ENCODE data around the gene XDH. TPM values are rescaled to one million over a fixed set of nuclear protein-coding genes. Genes with fewer than 3 reads are reported as not detected.

Gene XDH
- polyA plus RNA-seq, 3 donors = 0.12 to 0.47 (median 0.17) TPM

DNA sequence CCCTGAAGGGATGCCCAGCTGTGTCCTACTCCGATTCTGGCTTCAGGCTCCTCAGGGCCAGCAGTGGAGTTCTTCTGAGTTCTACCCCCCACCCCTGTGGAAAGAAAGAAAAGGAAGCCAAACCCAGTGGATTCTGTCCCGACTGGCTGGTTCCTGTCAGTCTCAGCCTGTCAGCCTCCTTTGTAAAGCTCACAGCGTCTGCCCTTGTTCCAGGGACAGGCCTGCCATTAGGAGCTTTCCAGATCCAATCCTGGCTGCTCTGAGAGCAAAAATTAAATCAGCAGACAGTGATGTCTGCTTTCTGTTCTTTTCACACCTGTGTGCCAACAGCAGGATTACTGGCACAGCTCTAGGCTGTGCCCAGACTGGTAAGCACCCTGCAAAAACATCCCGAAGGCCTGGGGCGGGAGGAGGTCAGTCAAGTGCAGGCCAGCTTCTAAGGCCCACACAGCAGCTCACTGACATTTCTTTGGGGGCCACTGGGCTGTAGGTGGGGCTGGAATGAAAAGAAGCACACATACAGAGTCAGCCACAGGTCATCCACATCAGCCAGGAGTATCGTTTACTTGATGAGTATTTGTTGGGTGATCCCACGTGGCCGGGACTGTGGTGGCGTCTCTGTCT is 111.5 kb downstream of the XDH start:
- DNase-seq (ENCODE audit: extremely low read depth in 1 of 11, low read depth in 9 of 11, low spot score in 4 of 11) = no peak

DNA sequence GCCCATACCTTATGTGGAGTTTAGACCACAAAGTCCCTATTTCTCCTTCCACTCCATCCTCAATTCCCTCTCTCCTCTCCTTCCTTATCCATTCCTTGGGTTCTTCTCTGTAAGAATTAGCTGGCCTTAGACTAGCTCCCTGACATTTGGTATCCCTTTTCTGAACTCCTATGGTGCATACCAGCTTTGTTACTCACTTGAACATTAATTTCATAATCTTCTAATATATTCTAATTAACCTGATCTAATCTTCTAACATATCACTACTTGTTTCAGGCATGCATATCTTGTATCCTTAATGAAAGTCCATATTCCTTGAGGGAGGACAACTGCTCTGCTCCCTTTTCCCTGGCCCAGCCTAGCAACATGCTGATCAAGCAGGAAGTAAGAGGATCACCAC is 114.2 kb downstream of the XDH start:
- no peak for DNase-seq (ENCODE audit: extremely low read depth in 1 of 11, low read depth in 9 of 11, low spot score in 4 of 11)

DNA sequence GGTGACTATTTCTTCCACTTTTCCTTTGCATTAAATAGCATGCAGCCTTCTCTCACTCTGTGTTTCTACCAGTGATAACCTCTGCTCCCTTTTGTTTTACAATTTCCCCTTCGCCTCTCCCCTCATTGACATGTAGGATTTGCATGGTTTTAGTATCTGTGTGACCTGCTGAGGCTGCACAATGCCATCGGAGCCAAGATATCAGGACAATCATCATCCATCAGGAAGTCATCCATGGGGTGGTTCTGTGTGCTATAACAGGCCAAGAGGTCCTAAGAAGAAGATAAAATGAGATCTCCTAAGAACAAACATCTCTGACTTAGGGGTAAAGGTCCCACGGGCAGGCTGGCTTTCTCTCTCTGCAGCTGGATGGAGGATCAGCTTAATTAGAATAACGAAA is 115.0 kb downstream of the XDH start:
- DNase-seq (ENCODE audit: extremely low read depth in 1 of 11, low read depth in 9 of 11, low spot score in 4 of 11) = no peak

DNA sequence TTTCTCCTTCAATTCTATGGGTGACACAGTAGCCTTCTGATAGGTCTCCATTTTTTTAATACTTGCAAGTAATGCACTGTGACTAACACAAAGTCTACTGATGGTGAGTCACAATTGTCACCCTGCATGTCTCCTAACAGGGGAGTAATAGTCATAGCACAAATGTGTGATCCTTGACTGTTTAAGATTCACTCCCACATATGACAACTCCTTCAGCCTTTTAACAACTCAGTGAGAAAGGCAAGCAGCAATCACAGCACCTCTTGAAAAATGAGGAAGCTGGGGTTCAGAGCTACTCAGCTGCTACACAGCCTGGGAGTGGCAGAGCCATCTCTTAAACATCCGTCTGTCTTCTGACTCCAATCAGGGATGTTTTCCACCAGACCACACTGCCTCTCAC is 116.8 kb downstream of the XDH start:
- DNase-seq (ENCODE audit: extremely low read depth in 1 of 11, low read depth in 9 of 11, low spot score in 4 of 11) = no peak

DNA sequence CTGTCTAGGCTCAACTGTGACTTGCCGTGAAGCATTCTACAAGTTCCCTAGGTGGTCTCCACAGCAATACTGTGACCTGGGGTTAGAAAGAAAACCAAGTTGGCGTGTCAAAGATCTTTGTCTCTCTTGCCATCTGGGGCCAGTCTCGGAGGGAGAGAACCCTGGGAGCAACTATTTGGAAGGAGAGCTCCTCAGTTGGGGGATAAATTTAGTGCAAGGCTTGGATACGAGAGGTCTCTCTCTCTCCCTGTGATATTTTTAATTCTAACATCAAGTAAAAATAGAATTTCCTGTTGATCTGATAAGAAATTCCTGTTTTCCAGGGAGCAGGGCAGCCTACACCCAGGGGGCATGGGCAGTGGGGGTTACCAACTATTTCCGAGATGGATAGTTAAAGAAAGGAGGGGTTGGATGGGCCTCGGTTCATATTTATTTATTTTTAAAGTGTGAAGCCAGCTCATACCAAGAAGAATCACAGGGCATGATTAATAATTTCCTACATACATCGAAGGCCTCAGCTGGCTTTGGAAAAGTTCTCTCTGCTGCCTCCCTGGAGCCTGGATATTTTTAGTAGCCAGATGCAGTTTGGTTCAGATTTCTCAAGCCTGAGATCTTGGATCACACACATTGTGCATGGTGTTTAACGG is 117.8 kb downstream of the XDH start:
- DNase-seq (ENCODE audit: extremely low read depth in 1 of 11, low read depth in 9 of 11, low spot score in 4 of 11) = no peak

DNA sequence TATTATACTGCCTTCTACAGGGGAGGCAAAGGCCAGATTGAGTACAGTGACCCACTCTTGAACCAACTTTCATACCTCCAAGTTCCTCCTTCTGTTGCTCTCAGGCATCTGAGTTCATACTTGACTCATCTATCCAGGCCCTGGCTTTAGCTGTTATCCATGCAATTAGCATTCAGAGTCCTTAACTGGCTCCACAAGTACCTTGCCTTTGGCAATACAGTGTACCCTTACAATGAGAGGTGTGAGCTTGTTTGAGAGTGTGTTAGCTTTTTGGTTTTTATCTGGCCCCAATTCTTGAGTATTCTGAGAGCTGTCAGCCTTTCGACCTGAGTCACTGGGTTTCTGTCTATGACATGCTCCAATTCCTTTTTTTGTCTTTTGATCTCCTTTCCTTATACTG is 120.3 kb downstream of the XDH start:
- DNase-seq (ENCODE audit: extremely low read depth in 1 of 11, low read depth in 9 of 11, low spot score in 4 of 11) = no peak

DNA sequence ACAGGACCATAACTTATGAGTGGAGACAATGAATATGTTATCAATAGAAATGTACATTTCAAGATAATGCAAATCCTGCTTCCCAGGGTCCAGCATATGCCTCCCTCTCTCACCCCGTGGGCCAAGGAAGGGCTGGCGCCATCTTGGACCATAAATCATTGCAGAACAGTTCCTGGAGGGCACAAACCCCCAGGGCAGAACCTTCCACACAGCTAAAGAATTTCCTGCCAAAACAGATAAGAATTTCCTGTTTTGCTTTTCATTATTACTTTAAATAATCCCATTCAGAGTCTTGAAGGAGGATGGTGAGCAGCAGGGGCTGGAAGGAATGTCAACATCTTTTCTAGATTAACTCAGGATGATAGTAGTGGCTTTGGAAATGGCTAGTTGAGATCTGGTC is 126.9 kb downstream of the XDH start:
- no peak for DNase-seq (ENCODE audit: extremely low read depth in 1 of 11, low read depth in 9 of 11, low spot score in 4 of 11)

DNA sequence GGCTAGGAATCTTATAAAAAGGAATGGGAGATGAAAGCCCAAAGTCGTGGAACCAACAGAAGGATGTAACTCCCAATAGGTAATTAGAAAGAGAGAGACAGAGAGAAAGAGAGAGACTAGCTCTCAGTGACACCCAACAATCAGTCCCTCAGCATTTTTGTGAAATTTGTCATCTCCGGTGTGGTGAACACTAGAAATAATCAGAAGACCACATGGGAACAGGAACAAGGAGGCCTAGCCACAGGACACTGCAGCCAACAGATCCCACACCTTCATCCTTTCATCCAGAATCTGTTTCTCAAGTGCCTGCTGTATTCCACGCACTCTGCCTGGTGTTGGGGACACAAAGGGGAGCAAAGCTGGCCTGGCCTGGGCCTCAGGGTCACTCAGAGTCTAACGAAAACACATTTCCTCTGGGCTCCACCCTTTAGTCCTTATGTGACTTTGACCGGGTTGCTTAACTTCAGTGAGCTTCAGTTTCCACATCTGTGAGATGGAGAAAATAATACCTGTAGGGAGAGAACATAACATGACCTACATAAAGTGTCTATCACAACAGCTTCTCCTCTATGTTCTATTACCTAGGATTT is 127.5 kb downstream of the XDH start:
- no peak for DNase-seq (ENCODE audit: extremely low read depth in 1 of 11, low read depth in 9 of 11, low spot score in 4 of 11)

DNA sequence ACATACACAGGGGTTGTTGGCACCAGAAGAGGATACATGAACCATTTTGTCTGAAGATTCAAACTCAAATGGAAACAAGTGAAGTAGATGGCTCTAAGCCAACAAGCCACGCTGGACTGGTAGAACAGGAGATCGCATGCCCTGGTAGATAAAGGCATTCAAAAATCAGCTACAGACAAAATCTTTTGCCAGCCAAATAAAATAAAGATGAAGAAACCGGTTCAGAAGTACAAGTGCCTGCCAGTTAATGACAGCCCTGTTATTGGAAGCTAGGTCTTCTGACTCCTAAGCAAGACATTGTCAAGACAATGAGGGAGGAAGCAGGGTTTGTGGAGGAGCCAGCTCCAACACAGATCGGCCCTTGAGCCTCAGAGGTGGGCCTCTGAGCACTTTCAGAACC is 128.3 kb downstream of the XDH start:
- DNase-seq (ENCODE audit: extremely low read depth in 1 of 11, low read depth in 9 of 11, low spot score in 4 of 11) = no peak

Other genes with a start within 250 kb of the XDH start
- gene CAPN14, start 197.2 kb downstream of the XDH start, polyA plus RNA-seq (ENCODE audit: insufficient read length in 3 of 3) = under 1 TPM; 0.06 to 0.13 (median 0.12) TPM
- 10 to 100 TPM; 22.0 to 37.8 (median 32.1) TPM for gene EHD3, start 180.6 kb downstream of the XDH start, polyA plus RNA-seq (ENCODE audit: insufficient read length in 3 of 3)
- under 1 TPM; 0.06 to 0.10 (median 0.08) TPM for gene SRD5A2, start 166.2 kb upstream of the XDH start, polyA plus RNA-seq (ENCODE audit: insufficient read length in 3 of 3)